ENCODE data around the gene TRMT2A. TPM values are rescaled to one million over a fixed set of nuclear protein-coding genes. Genes with fewer than 3 reads are reported as not detected.

The TRMT2A gene, protein sequence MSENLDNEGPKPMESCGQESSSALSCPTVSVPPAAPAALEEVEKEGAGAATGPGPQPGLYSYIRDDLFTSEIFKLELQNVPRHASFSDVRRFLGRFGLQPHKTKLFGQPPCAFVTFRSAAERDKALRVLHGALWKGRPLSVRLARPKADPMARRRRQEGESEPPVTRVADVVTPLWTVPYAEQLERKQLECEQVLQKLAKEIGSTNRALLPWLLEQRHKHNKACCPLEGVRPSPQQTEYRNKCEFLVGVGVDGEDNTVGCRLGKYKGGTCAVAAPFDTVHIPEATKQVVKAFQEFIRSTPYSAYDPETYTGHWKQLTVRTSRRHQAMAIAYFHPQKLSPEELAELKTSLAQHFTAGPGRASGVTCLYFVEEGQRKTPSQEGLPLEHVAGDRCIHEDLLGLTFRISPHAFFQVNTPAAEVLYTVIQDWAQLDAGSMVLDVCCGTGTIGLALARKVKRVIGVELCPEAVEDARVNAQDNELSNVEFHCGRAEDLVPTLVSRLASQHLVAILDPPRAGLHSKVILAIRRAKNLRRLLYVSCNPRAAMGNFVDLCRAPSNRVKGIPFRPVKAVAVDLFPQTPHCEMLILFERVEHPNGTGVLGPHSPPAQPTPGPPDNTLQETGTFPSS
- 57.6 TPM for total RNA-seq

GRCh38 chr22:20116951-20117632 is at the start of gene TRMT2A:
TRMT2A (minus strand) TSS chr22:20117226; CDS start chr22:20116906, 320 bp downstream.

DNA sequence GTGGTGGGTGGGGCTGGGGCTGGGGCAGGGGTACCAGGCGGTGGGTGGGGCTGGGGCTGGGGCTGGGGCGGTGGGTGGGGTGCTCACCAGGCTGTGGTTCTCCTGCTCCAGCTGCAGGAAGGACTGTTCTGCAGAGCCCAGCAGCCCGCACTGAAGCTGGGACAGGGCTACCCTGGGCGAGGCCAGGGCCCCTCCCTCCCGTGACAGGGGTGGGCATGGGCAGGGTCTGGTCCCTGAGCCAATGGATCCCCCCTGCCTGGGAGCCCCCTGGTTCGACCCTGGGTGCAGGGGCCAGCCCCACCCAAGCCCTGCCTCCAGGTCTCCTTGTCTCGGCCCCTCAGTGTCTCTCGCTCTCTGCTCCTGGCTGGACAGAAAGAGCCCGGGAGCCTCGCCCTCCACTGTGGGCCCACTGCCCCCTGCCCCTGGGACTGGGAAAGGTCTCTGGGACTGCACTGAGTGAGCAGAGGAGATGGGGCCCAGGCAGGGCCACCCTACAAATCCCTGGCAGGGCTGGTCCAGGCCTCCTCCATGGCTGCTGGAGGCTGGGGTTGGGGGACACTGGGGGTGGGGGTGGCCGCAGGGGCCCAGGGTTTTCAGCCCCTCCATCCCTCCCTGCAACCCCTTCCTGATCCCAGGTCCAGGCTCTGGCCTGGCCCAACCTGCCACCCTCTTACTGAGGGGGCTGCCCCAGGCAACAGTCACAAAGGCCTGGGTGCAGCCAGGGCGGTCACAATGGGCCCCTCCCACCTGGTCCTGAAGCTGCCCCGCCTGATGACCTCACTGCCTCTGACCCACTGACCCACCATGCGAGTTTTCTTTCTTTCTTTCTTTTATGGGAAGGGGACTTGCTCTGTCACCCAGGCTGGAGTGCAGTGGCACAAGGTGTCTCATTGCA is 33.6 kb upstream of the TRMT2A start, which contains the start of gene CCDC188:
Gene CCDC188 (minus strand): TSS at position 675 of the 895 bp plus-strand sequence. CDS start 69 bp downstream, at position 606.

DNA sequence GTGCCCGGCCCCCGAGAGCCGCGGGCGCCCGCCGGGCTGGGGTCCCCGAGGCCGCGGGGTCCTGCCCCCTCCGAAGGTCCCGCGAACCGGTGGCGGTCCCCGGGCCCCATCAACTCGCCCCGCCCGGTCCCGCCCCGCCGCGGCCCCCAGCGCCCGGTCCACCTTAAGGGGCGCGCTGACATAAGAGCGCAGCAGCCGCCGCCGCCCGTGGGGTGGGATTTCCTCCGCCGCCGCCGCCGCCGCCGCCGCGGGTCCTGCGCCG is 14.5 kb upstream of the TRMT2A start, which contains the start of gene ZDHHC8:
Gene ZDHHC8 (plus strand): TSS at position 208 of the 262 bp plus-strand sequence. CDS start 144 bp downstream, outside the sequence.

GRCh38 chr22:20115691-20116375 is 1.2 kb downstream of the TRMT2A start, which contains the start of gene RANBP1:
RANBP1 (plus strand) TSS chr22:20116104; CDS start chr22:20116185, 81 bp downstream.

GRCh38 chr22:20079745-20080444 is 37.1 kb downstream of the TRMT2A start, which contains the start of gene DGCR8:
DGCR8 (plus strand) TSS chr22:20080241; CDS start chr22:20085964, 5,723 bp downstream.

Small RNA genes lying within 50 kb of the gene (small RNA-seq; reads per million reads assigned to genes)
- gene MIR6816 (ENCODE audit: low replicate concordance) (not detected), gene RF00017 (ENCODE audit: low replicate concordance) (not detected), gene RF00599 (ENCODE audit: low replicate concordance) (not detected)

Other genes starting within 250 kb of the TRMT2A start
- 36.9 TPM for gene COMT, start 175.5 kb downstream of the TRMT2A start, total RNA-seq
- 16.3 TPM for gene TXNRD2, start 175.4 kb downstream of the TRMT2A start, total RNA-seq
- 105 TPM for gene ARVCF, start 100.4 kb downstream of the TRMT2A start, total RNA-seq
- gene TANGO2, start 96.1 kb downstream of the TRMT2A start, total RNA-seq: 18.8 TPM
- 75.1 TPM for gene DGCR8, start 37.0 kb downstream of the TRMT2A start, total RNA-seq
- gene RANBP1, start 1.1 kb downstream of the TRMT2A start, total RNA-seq: 109 TPM
- 9.7 TPM for gene ZDHHC8, start 14.6 kb upstream of the TRMT2A start, total RNA-seq
- gene CCDC188, start 33.8 kb upstream of the TRMT2A start, total RNA-seq: 1.3 TPM
- 14.7 TPM for gene RTN4R, start 151.1 kb upstream of the TRMT2A start, total RNA-seq
- gene DGCR6L, start 202.8 kb upstream of the TRMT2A start, total RNA-seq: 30.7 TPM